A673 (cell line): ENCODE data around the gene TAOK3. TPM values are rescaled to one million over a fixed set of nuclear protein-coding genes. Genes with fewer than 3 reads are reported as not detected.

Experiments used
- BruUV-seq: library from RNA; stranded (reverse); fragments of 400-500 nt; replicated peaks from 2 replicates; lab custom pipeline; 2021; lab: Mats Ljungman, UMichigan
- CTCF ChIA-PET: fragments of 300-600 bp; sonication (Branson Sonifier 250); formaldehyde crosslinking; loops from one replicate; lab custom pipeline; 2022; ENCODE audit warnings: antibody characterized with exemption; lab: Charles Lee
- POLR2A ChIA-PET: fragments of 300-600 bp; sonication (Branson Sonifier 250); formaldehyde crosslinking; loops from one replicate; lab custom pipeline; 2022; ENCODE audit warnings: antibody characterized with exemption; ENCODE audit not compliant: low non-redundant PET; lab: Charles Lee
- DNase-seq: peaks from one replicate; pipeline ENCODE4 v3.0.0-alpha.2; 2015; ENCODE audit warnings: low spot score
- H3K27ac ChIP-seq: fragments of 200-600 bp; sonication (generic); 2 replicates; pipeline ENCODE4 v1.5.1; 2016; ENCODE audit warnings: mixed run types, low read depth, mild to moderate bottlenecking, mixed read lengths, antibody characterized with exemption, low read length; ENCODE audit not compliant: poor library complexity, severe bottlenecking
- H3K27me3 ChIP-seq: fragments of 200-600 bp; sonication (generic); replicated peaks from 2 replicates; pipeline ENCODE4 v1.6.1; 2017; ENCODE audit warnings: mixed run types, low read depth, mild to moderate bottlenecking, mixed read lengths, antibody characterized with exemption, low read length; ENCODE audit not compliant: insufficient read depth, poor library complexity
- H3K36me3 ChIP-seq: fragments of 200-600 bp; sonication (generic); 2 replicates; pipeline ENCODE4 v1.6.1; 2016; ENCODE audit warnings: mixed run types, mild to moderate bottlenecking, mixed read lengths, antibody characterized with exemption, low read length; ENCODE audit not compliant: insufficient read depth, poor library complexity, severe bottlenecking
- H3K4me1 ChIP-seq: fragments of 200-600 bp; sonication (generic); 2 replicates; pipeline ENCODE4 v1.6.1; 2017; ENCODE audit warnings: mixed run types, mild to moderate bottlenecking, mixed read lengths, antibody characterized with exemption, low read length; ENCODE audit not compliant: insufficient read depth, poor library complexity, severe bottlenecking
- H3K4me3 ChIP-seq: fragments of 200-600 bp; sonication (generic); 2 replicates; pipeline ENCODE4 v1.5.1; 2016; ENCODE audit warnings: low read depth, mixed run types, mild to moderate bottlenecking, mixed read lengths, low read length; ENCODE audit not compliant: poor library complexity, severe bottlenecking
- H3K9me3 ChIP-seq: fragments of 200-600 bp; sonication (generic); 2 replicates; pipeline ENCODE4 v1.6.1; 2016; ENCODE audit warnings: mixed run types, low read depth, mild to moderate bottlenecking, mixed read lengths, antibody characterized with exemption, low read length; ENCODE audit not compliant: poor library complexity, severe bottlenecking
- CTCF ChIP-seq: fragments of 300-800, 200-600 bp; sonication (generic); conservative IDR thresholded peaks from 2 replicates; pipeline ENCODE4 v1.5.1; 2017; ENCODE audit warnings: low read depth, mild to moderate bottlenecking, antibody characterized with exemption, low read length, moderate library complexity, mixed read lengths
- EZH2 ChIP-seq: fragments of 200-600 bp; sonication (generic); IDR thresholded peaks from 2 replicates; pipeline ENCODE4 v1.6.1; 2017; ENCODE audit warnings: borderline replicate concordance, low read depth, mild to moderate bottlenecking, mixed read lengths, antibody characterized with exemption, low read length; ENCODE audit not compliant: poor library complexity, severe bottlenecking
- intact Hi-C: fragments of 100-400 bp; cut with micrococcal nuclease; formaldehyde crosslinking; loops from one replicate; pipeline ENCODE4 v1.10.0; 2022; ENCODE audit not compliant: unreplicated experiment
- total RNA-seq: library from RNA; stranded (reverse); gene quantifications from 2 replicates; pipeline ENCODE4 v1.2.3, GENCODE V29; 2021

Gene TAOK3
- total RNA-seq, 1 experiment from 2014 or later: 48.9 TPM

- TF ChIP-seq EZH2 (no peak), CTCF (no peak)
- Histone ChIP-seq H3K36me3 (no peaks in the 10 kb centered on the region), H3K4me1 (peaks cover 28% of the 10 kb centered on the region), H3K9me3 (no peaks in the 10 kb centered on the region), H3K4me3 (no peak overlapping the region), H3K27ac (no peak overlapping the region), H3K27me3 (no peaks in the 10 kb centered on the region)
- CTCF ChIA-PET: no interaction called here
- intact Hi-C loops: no loop called here
- DNase-seq: no peak
- POLR2A ChIA-PET: no interaction called here
- BruUV-seq: no TSS peak
Measured at GRCh38 chr12:118374126-118374725, 1.5 kb upstream of the TAOK3 start.

GRCh38 chr12:118373616-118374015 lies 909 bp upstream of the TAOK3 start:
- BruUV-seq: no TSS peak
- ChIA-PET POLR2A (no interaction called here), CTCF (interaction anchor here (0.6 kb wide), 1 partner anchor 1791 kb away, joined by 5 read pairs; no protein-coding TSS in a partner anchor)
- Histone ChIP-seq H3K9me3 (no peaks in the 10 kb centered on the region), H3K27me3 (no peaks in the 10 kb centered on the region), H3K4me1 (peaks cover 28% of the 10 kb centered on the region), H3K4me3 (peak overlapping the region; percentile 85), H3K27ac (peak overlapping the region; percentile 27), H3K36me3 (no peaks in the 10 kb centered on the region)
- intact Hi-C loops: no loop called here
- DNase-seq: no peak
- no peak for TF ChIP-seq EZH2
- no peak for TF ChIP-seq CTCF

- CTCF ChIA-PET: no interaction called here
- peak overlapping the region; percentile 85 for H3K4me3 ChIP-seq
- peaks cover 28% of the 10 kb centered on the region for H3K4me1 ChIP-seq
- POLR2A ChIA-PET: no interaction called here
- no peaks in the 10 kb centered on the region for H3K36me3 ChIP-seq
- H3K9me3 ChIP-seq: no peaks in the 10 kb centered on the region
- intact Hi-C loops: no loop called here
- H3K27me3 ChIP-seq: no peaks in the 10 kb centered on the region
- TF ChIP-seq EZH2 (no peak), CTCF (no peak)
- H3K27ac ChIP-seq: peak overlapping the region; percentile 43
- no TSS peak for BruUV-seq
- no peak for DNase-seq
Measured at GRCh38 chr12:118371321-118372282, 1.1 kb downstream of the TAOK3 start.
